Calu3 (cell line): Measurements from ENCODE around the gene EXOC6B. TPM values are rescaled to one million over a fixed set of nuclear protein-coding genes. Genes with fewer than 3 reads are reported as not detected.

Source experiments
- BruUV-seq: library from RNA; stranded (reverse); fragments of 400-500 nt; replicated peaks from 2 replicates; lab custom pipeline; 2021; lab: Mats Ljungman, UMichigan
- CTCF ChIA-PET: fragments of 300-600 bp; sonication (Branson Sonifier 250); formaldehyde crosslinking; loops from one replicate; lab custom pipeline; 2022; ENCODE audit warnings: antibody characterized with exemption; lab: Charles Lee
- DNase-seq: peaks from one replicate; pipeline ENCODE4 v3.0.0; 2022
- H3K27ac Mint-ChIP-seq: one replicate; pipeline ENCODE4 v1.8.0; 2022; ENCODE audit warnings: mixed read lengths; ENCODE audit not compliant: unreplicated experiment
- H3K27me3 Mint-ChIP-seq: one replicate; pipeline ENCODE4 v1.8.0; 2022; ENCODE audit warnings: mixed read lengths; ENCODE audit not compliant: unreplicated experiment
- H3K36me3 Mint-ChIP-seq: one replicate; pipeline ENCODE4 v1.8.0; 2022; ENCODE audit warnings: mild to moderate bottlenecking, moderate library complexity, mixed read lengths; ENCODE audit not compliant: insufficient read depth, unreplicated experiment
- H3K4me1 Mint-ChIP-seq: one replicate; pipeline ENCODE4 v1.8.0; 2022; ENCODE audit warnings: mild to moderate bottlenecking, low read depth, mixed read lengths; ENCODE audit not compliant: unreplicated experiment
- H3K4me3 Mint-ChIP-seq: one replicate; pipeline ENCODE4 v1.8.0; 2022; ENCODE audit warnings: mild to moderate bottlenecking, low read depth, moderate library complexity, mixed read lengths; ENCODE audit not compliant: unreplicated experiment
- H3K9me3 Mint-ChIP-seq: one replicate; pipeline ENCODE4 v1.8.0; 2022; ENCODE audit warnings: low read depth, mixed read lengths; ENCODE audit not compliant: unreplicated experiment
- CTCF ChIP-seq: fragments of 200-600 bp; IDR thresholded peaks from one replicate; pipeline ENCODE4 v1.8.0; 2022; ENCODE audit warnings: antibody characterized with exemption; ENCODE audit not compliant: unreplicated experiment
- intact Hi-C: fragments of 100-400 bp; cut with micrococcal nuclease; formaldehyde crosslinking; loops from one replicate; pipeline ENCODE4 v1.10.0; 2022; ENCODE audit not compliant: unreplicated experiment
- total RNA-seq: library from RNA; stranded (reverse); gene quantifications from 2 replicates; pipeline ENCODE4 v1.2.3, GENCODE V29; 2022

The EXOC6B gene
- total RNA-seq, 1 experiment from 2014 or later, result 26.6 TPM

- peaks cover 8% of the 10 kb centered on the region for H3K9me3 Mint-ChIP-seq
- no peaks in the 10 kb centered on the region for H3K27me3 Mint-ChIP-seq
- H3K4me1 Mint-ChIP-seq, result no peaks in the 10 kb centered on the region
- H3K36me3 Mint-ChIP-seq, result no peaks in the 10 kb centered on the region
- no peak overlapping the region for H3K4me3 Mint-ChIP-seq
- DNase-seq, result no peak
- intact Hi-C loops, result no loop called here
- TF ChIP-seq CTCF, result no peak
- H3K27ac Mint-ChIP-seq, result no peak overlapping the region
- BruUV-seq, result no TSS peak
- CTCF ChIA-PET, result no interaction called here
Observed at GRCh38 chr2:72809095-72809494, 16.7 kb downstream of the EXOC6B start.

- no peak overlapping the region for H3K4me3 Mint-ChIP-seq
- H3K4me1 Mint-ChIP-seq, result no peaks in the 10 kb centered on the region
- no peaks in the 10 kb centered on the region for H3K27me3 Mint-ChIP-seq
- CTCF ChIA-PET, result interaction anchor here (0.6 kb wide), 1 partner anchor 241 kb away, joined by 3 read pairs; no protein-coding TSS in a partner anchor
- no TSS peak for BruUV-seq
- peaks cover 8% of the 10 kb centered on the region for H3K9me3 Mint-ChIP-seq
- TF ChIP-seq CTCF, result no peak
- H3K36me3 Mint-ChIP-seq, result no peaks in the 10 kb centered on the region
- intact Hi-C loops, result no loop called here
- no peak for DNase-seq
- H3K27ac Mint-ChIP-seq, result no peak overlapping the region
Observed at GRCh38 chr2:72806280-72806945, 19.4 kb downstream of the EXOC6B start.

GRCh38 chr2:72803626-72804320, 22.1 kb downstream of the EXOC6B start:
- CTCF ChIA-PET, result interaction anchor here (0.7 to 1.3 kb wide), 2 partner anchors 11 to 131 kb away, joined by 3 read pairs; no protein-coding TSS in a partner anchor
- no peak for TF ChIP-seq CTCF
- intact Hi-C loops, result no loop called here
- no peak for DNase-seq
- Mint-ChIP-seq H3K27me3 (no peaks in the 10 kb centered on the region), H3K27ac (no peak overlapping the region), H3K4me1 (no peaks in the 10 kb centered on the region), H3K36me3 (no peaks in the 10 kb centered on the region), H3K4me3 (no peak overlapping the region), H3K9me3 (peaks cover under 1% of the 10 kb centered on the region)
- no TSS peak for BruUV-seq

- DNase-seq, result no peak
- TF ChIP-seq CTCF, result no peak
- no peak overlapping the region for H3K4me3 Mint-ChIP-seq
- no peaks in the 10 kb centered on the region for H3K36me3 Mint-ChIP-seq
- no TSS peak for BruUV-seq
- no peaks in the 10 kb centered on the region for H3K4me1 Mint-ChIP-seq
- H3K27ac Mint-ChIP-seq, result no peak overlapping the region
- H3K27me3 Mint-ChIP-seq, result no peaks in the 10 kb centered on the region
- intact Hi-C loops, result no loop called here
- CTCF ChIA-PET, result interaction anchor here (0.7 to 1.3 kb wide), 2 partner anchors 10 to 131 kb away, joined by 3 read pairs; no protein-coding TSS in a partner anchor
- H3K9me3 Mint-ChIP-seq, result no peaks in the 10 kb centered on the region
Observed at GRCh38 chr2:72803151-72803550, 22.7 kb downstream of the EXOC6B start.
